Heart left ventricle (tissue), 16 donors: Measurements from ENCODE around the gene LARGE2. TPM values are rescaled to one million over a fixed set of nuclear protein-coding genes. Genes with fewer than 3 reads are reported as not detected.

Experiments
- ATAC-seq, 4 donors: fragments of 200-7000 bp; cut with Tn5 transposase; one replicate each; pipeline ENCODE4 v1.9.1; 2020 to 2022; ENCODE audit warnings: moderate library complexity in 4 of 4, mild to moderate bottlenecking in 3 of 4, moderate number of reproducible peaks in 1 of 4
- DNase-seq, 5 donors: peaks; one replicate each; pipeline ENCODE4 v3.0.0-alpha.2; 2020
- H3K27ac ChIP-seq, 12 donors: fragments of 200-600 bp; sonication (generic) in 4 of 12; one replicate each; pipeline versions ENCODE4 v1.5.0 to v1.8.0; 2016 to 2022; ENCODE audit warnings: mild to moderate bottlenecking in 2 of 12
- H3K27me3 ChIP-seq, 9 donors: fragments of 200-600 bp; sonication (generic) in 2 of 9; one replicate each; pipeline versions ENCODE4 v1.5.1 to v1.8.0; 2016 to 2022; ENCODE audit warnings: mild to moderate bottlenecking in 3 of 9
- H3K36me3 ChIP-seq, 9 donors: fragments of 200-600 bp; sonication (generic) in 2 of 9; one replicate each; pipeline versions ENCODE4 v1.5.0 to v1.8.0; 2018 to 2022; ENCODE audit warnings: mild to moderate bottlenecking in 2 of 9
- H3K4me1 ChIP-seq, 12 donors: fragments of 200-600 bp; sonication (generic) in 4 of 12; one replicate each; pipeline versions ENCODE4 v1.5.0 to v1.8.0; 2016 to 2022; ENCODE audit warnings: mild to moderate bottlenecking in 3 of 12
- H3K4me3 ChIP-seq, 12 donors: fragments of 200-600 bp; sonication (generic) in 4 of 12; one replicate each; pipeline versions ENCODE4 v1.5.0 to v1.8.0; 2017 to 2022; ENCODE audit warnings: mild to moderate bottlenecking in 9 of 12, moderate library complexity in 4 of 12
- H3K9me3 ChIP-seq, 12 donors: fragments of 200-600 bp; sonication (generic) in 4 of 12; one replicate each; pipeline versions ENCODE4 v1.5.0 to v1.8.0; 2016 to 2022; ENCODE audit warnings: mild to moderate bottlenecking in 1 of 12
- CTCF ChIP-seq, 12 donors: fragments of 200-600 bp; sonication (generic) in 4 of 12; IDR thresholded peaks; one replicate each; pipeline versions ENCODE4 v1.5.0 to v1.8.0; 2018 to 2022; ENCODE audit warnings: antibody characterized with exemption in 12 of 12, mild to moderate bottlenecking in 5 of 12
- POLR2A ChIP-seq, 2 donors: fragments of 450-650 bp; IDR thresholded peaks; one replicate each; pipeline ENCODE4 v1.6.1; 2017; ENCODE audit warnings: antibody characterized with exemption in 2 of 2, mild to moderate bottlenecking in 2 of 2, moderate library complexity in 2 of 2
- WGBS, 4 donors: extraction: QIAGEN DNeasy Blood & Tissue Kit in 2 of 4; methylation state at CpG; one replicate each; pipeline versions ENCODE4 v1.1.5 to v1.1.7; 2013 to 2018; 5-methylcytosine and 5-hydroxymethylcytosine counted together
- intact Hi-C, 10 donors: fragments of 100-400 bp; cut with DNase I; formaldehyde crosslinking; loops; one replicate each; pipeline versions ENCODE4 v1.11.1 to v1.14.2; 2022
- polyA plus RNA-seq, 2 donors: library from polyadenylated mRNA; stranded (reverse); fragments of 200-250 nt; gene quantifications; one replicate each; pipeline ENCODE4 v1.2.3, GENCODE V29; 2013
- total RNA-seq, 9 donors: library from RNA; depleted of rRNA in 2 of 9; stranded (reverse); fragments of >200 nt in 2 of 9; fragmentation: NEBNext Ultra II Directional in 3 of 9; extraction: Animal tissue kit (Norgen Biotek cat#: 25700) in 3 of 9; gene quantifications; one replicate each; pipeline versions ENCODE4 v1.1.0 to v1.2.4, GENCODE V29; 2016 to 2023
- donor health status: ischemic (EF 13 %, LVEDD 7.1; RV severe dilation, severe dysfunction).
- donor health status: healthy with polysubstance abuse.
- donor health status: DM: no; HTN: yes; CAD: no.
- donor health status: DM: no; HTN: no; CAD: no.
- donor health status: ischemic (EF 25% LVEDD 6.9; RV normal size, moderate dysfunction).
- donor health status: ischemic (EF 25% LVEDD 5.7; RV mildly dilated, moderate dysfunction).
- donor health status: healthy.
- donor health status: DM: yes; HTN: yes; CAD: no.
- donor health status: ischemic (EF 35%, LVEDD 5.7; RV mildly dilated, moderate dysfunction).
- donor health status: nonischemic (EF 11% LVEDD 7.7; RV severe dilation, severe dysfunction).
- donor health status: DM: yes; HTN: yes; CAD: no.
- donor health status: PGD.
- donor health status: ischemic (EF 29% LVEDD 5.4; RV normal size, mild dysfunction).
- donor health status: nonischemic (EF 23%, LVEDD 6.1; RV moderate dilation, normal function).

The LARGE2 gene
- total and polyA plus RNA-seq, 11 donors: 0.17 to 0.88 TPM; not detected in 9

GRCh38 chr11:45926536-45927331, 4.3 kb downstream of the LARGE2 start:
- Histone ChIP-seq H3K4me1 (peaks cover 3 to 40% (median 16%) of the 10 kb centered on the region in 12 donors), H3K9me3 (no peaks in the 10 kb centered on the region), H3K4me3 (no peak overlapping the region), H3K36me3 (peaks cover 0 to 8% (median 3%) of the 10 kb centered on the region in 9 donors), H3K27ac (peak overlapping the region in 1 of 12 donors; percentile 37), H3K27me3 (peaks cover 13 to 29% (median 17%) of the 10 kb centered on the region in 9 donors)
- peak in 2 of 5 donors; percentile 4 to 40 for DNase-seq
- WGBS, 4 donors: 84 to 94% (median 88%) methylated on average over 10 to 12 of the region's 12 CpGs
- intact Hi-C loops: no loop called here
- ATAC-seq: no peak
- TF ChIP-seq CTCF (IDR thresholded peaks at IDR 0.05): no peak

GRCh38 chr11:45927332-45927683, 4.9 kb downstream of the LARGE2 start:
- DNase-seq (peak in 1 of 5 donors; percentile 40), ATAC-seq (no peak)
- 77 to 86% (median 81%) methylated on average over 15 of the region's 15 CpGs for WGBS, 4 donors
- Histone ChIP-seq H3K9me3 (no peaks in the 10 kb centered on the region), H3K4me1 (peaks cover under 1 to 34% (median 12%) of the 10 kb centered on the region in 12 donors), H3K4me3 (no peak overlapping the region), H3K36me3 (peaks cover 0 to 14% (median 9%) of the 10 kb centered on the region in 9 donors), H3K27me3 (peaks cover 8 to 23% (median 11%) of the 10 kb centered on the region in 9 donors), H3K27ac (peak overlapping the region in 1 of 12 donors; percentile 37)
- intact Hi-C loops: no loop called here
- TF ChIP-seq CTCF (IDR thresholded peaks at IDR 0.05) (no peak), POLR2A (IDR thresholded peaks at IDR 0.05) (no peak)

- H3K9me3 ChIP-seq: no peaks in the 10 kb centered on the region
- DNase-seq (peak in 1 of 5 donors; percentile 51), ATAC-seq (no peak)
- peaks cover 0 to 30% (median 8%) of the 10 kb centered on the region in 12 donors for H3K4me1 ChIP-seq
- intact Hi-C loops: no loop called here
- 95% methylated on average over 15 to 27 of the region's 27 CpGs for WGBS, 4 donors
- no peak overlapping the region for H3K4me3 ChIP-seq
- H3K36me3 ChIP-seq: peaks cover 0 to 20% (median 13%) of the 10 kb centered on the region in 9 donors
- no peak overlapping the region for H3K27ac ChIP-seq
- H3K27me3 ChIP-seq: peaks cover 5 to 18% (median 6%) of the 10 kb centered on the region in 9 donors
- TF ChIP-seq POLR2A (IDR thresholded peaks at IDR 0.05) (no peak), CTCF (IDR thresholded peaks at IDR 0.05) (no peak)
Measured at GRCh38 chr11:45927684-45928413, 5.4 kb downstream of the LARGE2 start.
